OCI-LY7 (cell line): ENCODE data around the gene SCNN1B.

Source experiments
- CTCF ChIP-seq: fragments of 200-600 bp; sonication (generic); conservative IDR thresholded peaks from 2 replicates; pipeline ENCODE4 v1.5.1; 2014; ENCODE audit warnings: mild to moderate bottlenecking, antibody characterized with exemption, low read length, moderate library complexity, mixed read lengths
- EZH2phosphoT487 ChIP-seq: fragments of 200-600 bp; sonication (generic); IDR thresholded peaks from 2 replicates; pipeline ENCODE4 v1.6.1; 2018; ENCODE audit warnings: low read depth, borderline replicate concordance, mild to moderate bottlenecking, mixed run types, antibody characterized with exemption, low read length, moderate library complexity, mixed read lengths

- TF ChIP-seq CTCF = peak; percentile 32; the same call in 1 of the 2 replicates
- no peak for TF ChIP-seq EZH2phosphoT487
These were observed 46.7 kb downstream of the SCNN1B start for GRCh38 chr16:23348579-23349469.
